Dendritic cell treated with granulocyte-macrophage colony-stimulating factor and Interleukin-4, amounts not matched to agents 40 ng/mL and 50 ng/mL, for 4 days (primary cell): ENCODE results near the gene FHOD1.
A peak's percentile ranks its signal among the peaks of the same experiment; 100 is the strongest.

Source experiments
- H3K27ac Mint-ChIP-seq: one replicate; pipeline ENCODE4 v1.8.0; 2022; ENCODE audit warnings: mild to moderate bottlenecking, mixed read lengths
- H3K27me3 Mint-ChIP-seq: one replicate; pipeline ENCODE4 v1.8.0; 2022; ENCODE audit warnings: mild to moderate bottlenecking, mixed read lengths
- H3K36me3 Mint-ChIP-seq: one replicate; pipeline ENCODE4 v1.8.0; 2022; ENCODE audit warnings: low read depth, mixed read lengths
- H3K4me1 Mint-ChIP-seq: one replicate; pipeline ENCODE4 v1.8.0; 2022; ENCODE audit warnings: low read depth, mixed read lengths
- H3K4me3 Mint-ChIP-seq: one replicate; pipeline ENCODE4 v1.8.0; 2022; ENCODE audit warnings: mild to moderate bottlenecking, moderate library complexity, mixed read lengths
- H3K9me3 Mint-ChIP-seq: one replicate; pipeline ENCODE4 v1.8.0; 2022; ENCODE audit warnings: mixed read lengths
- intact Hi-C: fragments of 100-400 bp; cut with micrococcal nuclease; formaldehyde crosslinking; loops from one replicate; pipeline ENCODE4 v1.15.0; 2022

Gene FHOD1

GRCh38 chr16:67249178-67250044 lies 2.1 kb upstream of the FHOD1 start:
- Mint-ChIP-seq H3K9me3 (no peaks in the 10 kb centered on the region), H3K4me3 (peak overlapping the region; percentile 59), H3K27ac (no peak overlapping the region), H3K36me3 (peaks cover 10% of the 10 kb centered on the region), H3K4me1 (peaks cover 42% of the 10 kb centered on the region), H3K27me3 (peaks cover 38% of the 10 kb centered on the region)
- intact Hi-C loops, result no loop called here

DNA sequence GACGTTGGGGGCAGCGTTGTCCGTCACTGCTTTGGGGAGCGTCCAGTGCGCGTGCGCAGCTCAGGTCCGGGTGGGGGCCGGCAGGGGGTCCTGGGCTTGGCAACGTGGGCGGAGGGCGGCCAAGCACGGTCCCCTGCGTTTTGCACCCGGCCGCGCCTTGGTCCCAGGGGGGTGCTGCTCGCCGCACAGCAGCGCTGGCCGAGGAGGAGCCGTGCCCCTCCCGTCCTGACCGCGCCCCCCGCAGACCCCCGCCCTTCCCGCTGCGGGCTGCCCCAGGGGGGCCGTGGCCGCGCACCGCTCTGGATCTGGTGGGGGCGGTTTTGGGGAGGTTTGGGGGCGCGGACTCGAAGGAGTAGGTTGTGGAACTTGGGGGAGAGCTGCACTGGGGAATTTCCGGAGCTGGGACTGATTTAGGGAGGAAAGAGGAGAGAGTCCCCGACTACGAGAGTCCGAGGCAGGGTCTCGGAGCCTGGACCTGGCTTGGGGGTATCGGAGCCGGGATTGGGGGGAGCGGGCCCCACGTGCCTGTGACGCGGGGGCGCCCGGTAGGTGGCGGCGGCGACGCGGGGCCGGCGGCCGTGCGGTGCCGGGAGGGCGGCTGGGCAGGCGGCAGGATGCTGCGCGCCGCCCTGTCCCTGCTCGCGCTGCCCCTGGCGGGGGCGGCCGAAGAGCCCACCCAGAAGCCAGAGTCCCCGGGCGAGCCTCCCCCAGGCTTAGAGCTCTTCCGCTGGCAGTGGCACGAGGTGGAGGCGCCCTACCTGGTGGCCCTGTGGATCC lies 1.3 kb upstream of the FHOD1 start, which contains the start of gene SLC9A5:
SLC9A5 (plus strand) TSS at position 579 of the 777 bp plus-strand sequence; CDS start at position 615, 36 bp downstream.
- Mint-ChIP-seq H3K9me3 (no peaks in the 10 kb centered on the region), H3K27me3 (peaks cover 38% of the 10 kb centered on the region), H3K36me3 (peaks cover 10% of the 10 kb centered on the region), H3K4me3 (peak within 1 kb of the TSS; percentile 89), H3K27ac (peak within 1 kb of the TSS; percentile 88), H3K4me1 (peaks cover 50% of the 10 kb centered on the region)
- intact Hi-C loops, result no loop called here

DNA sequence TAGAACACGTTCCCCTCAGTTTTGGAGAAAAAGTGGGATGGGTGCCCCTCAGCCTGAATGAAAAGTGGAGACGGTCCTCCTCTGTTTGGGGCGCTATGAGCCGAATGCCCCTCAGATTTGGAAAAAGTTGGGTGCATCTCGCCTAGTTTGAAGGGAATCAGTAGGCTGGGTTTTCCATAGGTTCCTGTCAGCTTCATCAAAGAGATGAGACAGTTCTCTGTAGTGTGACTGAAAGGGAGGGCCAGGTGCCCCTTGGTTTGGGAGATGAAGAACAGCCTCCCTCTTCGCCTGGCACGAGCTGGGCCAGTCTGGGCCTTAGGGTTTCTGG lies 756 bp upstream of the FHOD1 start:
- H3K27me3 Mint-ChIP-seq, result peaks cover 38% of the 10 kb centered on the region
- H3K27ac Mint-ChIP-seq, result peak overlapping the region; percentile 88
- peaks cover 55% of the 10 kb centered on the region for H3K4me1 Mint-ChIP-seq
- peak overlapping the region; percentile 89 for H3K4me3 Mint-ChIP-seq
- no peaks in the 10 kb centered on the region for H3K9me3 Mint-ChIP-seq
- intact Hi-C loops, result no loop called here
- peaks cover 10% of the 10 kb centered on the region for H3K36me3 Mint-ChIP-seq

GRCh38 chr16:67246756-67247191 lies 507 bp downstream of the FHOD1 start:
- Mint-ChIP-seq H3K4me3 (peak overlapping the region; percentile 89), H3K4me1 (peaks cover 67% of the 10 kb centered on the region), H3K36me3 (peaks cover 10% of the 10 kb centered on the region), H3K27me3 (peaks cover 38% of the 10 kb centered on the region), H3K27ac (peak overlapping the region; percentile 88), H3K9me3 (no peaks in the 10 kb centered on the region)
- intact Hi-C loops, result loop anchor here (1.0 kb wide), 1 partner anchor 20 kb away; no protein-coding TSS in a partner anchor

GRCh38 chr16:67246081-67246755 lies 1.1 kb downstream of the FHOD1 start:
- peak overlapping the region; percentile 88 for H3K27ac Mint-ChIP-seq

GRCh38 chr16:67245674-67246080 lies 1.6 kb downstream of the FHOD1 start:
- intact Hi-C loops, result no loop called here
- peak overlapping the region; percentile 89 for H3K4me3 Mint-ChIP-seq
- peaks cover 10% of the 10 kb centered on the region for H3K36me3 Mint-ChIP-seq
- H3K27ac Mint-ChIP-seq, result peak overlapping the region; percentile 88
- H3K9me3 Mint-ChIP-seq, result no peaks in the 10 kb centered on the region
- H3K4me1 Mint-ChIP-seq, result peaks cover 78% of the 10 kb centered on the region
- H3K27me3 Mint-ChIP-seq, result peaks cover 31% of the 10 kb centered on the region

More at GRCh38 chr16:67246081-67246755, 1.1 kb downstream of the FHOD1 start:
- peaks cover 10% of the 10 kb centered on the region for H3K36me3 Mint-ChIP-seq
- intact Hi-C loops, result no loop called here
- no peaks in the 10 kb centered on the region for H3K9me3 Mint-ChIP-seq
- peak overlapping the region; percentile 89 for H3K4me3 Mint-ChIP-seq
- H3K4me1 Mint-ChIP-seq, result peaks cover 72% of the 10 kb centered on the region
- H3K27me3 Mint-ChIP-seq, result peaks cover 33% of the 10 kb centered on the region

DNA sequence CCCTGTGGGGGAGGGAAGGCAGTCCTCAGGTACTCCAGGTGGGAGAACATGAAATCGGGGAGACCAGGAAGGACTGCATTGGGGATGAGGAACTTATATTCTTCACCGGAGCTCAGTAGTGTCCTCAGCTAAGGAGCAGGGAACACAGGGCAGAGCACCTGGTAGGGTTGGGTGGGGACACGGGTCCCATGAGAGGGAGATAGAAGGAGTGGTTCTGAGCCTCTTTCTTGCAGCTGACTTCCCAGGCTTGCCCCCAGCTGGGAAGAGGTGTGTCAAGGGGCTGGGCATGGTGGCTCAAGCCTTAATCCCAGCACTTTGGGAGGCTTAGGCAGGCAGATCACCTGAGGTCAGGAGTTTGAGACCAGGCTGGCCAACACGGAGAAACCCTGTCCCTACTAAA lies 2.1 kb downstream of the FHOD1 start:
- Mint-ChIP-seq H3K27me3 (peaks cover 26% of the 10 kb centered on the region), H3K9me3 (no peaks in the 10 kb centered on the region), H3K4me3 (peak overlapping the region; percentile 89), H3K4me1 (peaks cover 80% of the 10 kb centered on the region), H3K27ac (peak overlapping the region; percentile 88), H3K36me3 (peaks cover 10% of the 10 kb centered on the region)
- intact Hi-C loops, result no loop called here

- intact Hi-C loops, result loop anchor here (5.0 kb wide), 1 partner anchor 47 kb away; the partner anchor contains the start of gene ELMO3
- H3K36me3 Mint-ChIP-seq, result peaks cover 15% of the 10 kb centered on the region
- peaks cover 80% of the 10 kb centered on the region for H3K4me1 Mint-ChIP-seq
- peak overlapping the region; percentile 89 for H3K4me3 Mint-ChIP-seq
- H3K9me3 Mint-ChIP-seq, result no peaks in the 10 kb centered on the region
- peak overlapping the region; percentile 88 for H3K27ac Mint-ChIP-seq
- peaks cover 20% of the 10 kb centered on the region for H3K27me3 Mint-ChIP-seq
These were observed 2.7 kb downstream of the FHOD1 start for GRCh38 chr16:67244387-67245185.

GRCh38 chr16:67243481-67243880 lies 3.8 kb downstream of the FHOD1 start:
- peak overlapping the region; percentile 88 for H3K27ac Mint-ChIP-seq
- intact Hi-C loops, result loop anchor here (5.0 kb wide), 1 partner anchor 46 kb away; the partner anchor contains the start of gene ELMO3
- peaks cover 79% of the 10 kb centered on the region for H3K4me1 Mint-ChIP-seq
- H3K36me3 Mint-ChIP-seq, result peaks cover 26% of the 10 kb centered on the region
- peak overlapping the region; percentile 89 for H3K4me3 Mint-ChIP-seq
- no peaks in the 10 kb centered on the region for H3K9me3 Mint-ChIP-seq
- H3K27me3 Mint-ChIP-seq, result peaks cover 10% of the 10 kb centered on the region

- intact Hi-C loops, result loop anchor here (5.0 kb wide), 1 partner anchor 45 kb away; the partner anchor contains the start of gene ELMO3
- Mint-ChIP-seq H3K4me1 (peaks cover 78% of the 10 kb centered on the region), H3K9me3 (no peaks in the 10 kb centered on the region), H3K27ac (peak overlapping the region; percentile 85), H3K4me3 (peak overlapping the region; percentile 23), H3K36me3 (peaks cover 37% of the 10 kb centered on the region), H3K27me3 (no peaks in the 10 kb centered on the region)
These were observed 5.0 kb downstream of the FHOD1 start for GRCh38 chr16:67242138-67242730.

DNA sequence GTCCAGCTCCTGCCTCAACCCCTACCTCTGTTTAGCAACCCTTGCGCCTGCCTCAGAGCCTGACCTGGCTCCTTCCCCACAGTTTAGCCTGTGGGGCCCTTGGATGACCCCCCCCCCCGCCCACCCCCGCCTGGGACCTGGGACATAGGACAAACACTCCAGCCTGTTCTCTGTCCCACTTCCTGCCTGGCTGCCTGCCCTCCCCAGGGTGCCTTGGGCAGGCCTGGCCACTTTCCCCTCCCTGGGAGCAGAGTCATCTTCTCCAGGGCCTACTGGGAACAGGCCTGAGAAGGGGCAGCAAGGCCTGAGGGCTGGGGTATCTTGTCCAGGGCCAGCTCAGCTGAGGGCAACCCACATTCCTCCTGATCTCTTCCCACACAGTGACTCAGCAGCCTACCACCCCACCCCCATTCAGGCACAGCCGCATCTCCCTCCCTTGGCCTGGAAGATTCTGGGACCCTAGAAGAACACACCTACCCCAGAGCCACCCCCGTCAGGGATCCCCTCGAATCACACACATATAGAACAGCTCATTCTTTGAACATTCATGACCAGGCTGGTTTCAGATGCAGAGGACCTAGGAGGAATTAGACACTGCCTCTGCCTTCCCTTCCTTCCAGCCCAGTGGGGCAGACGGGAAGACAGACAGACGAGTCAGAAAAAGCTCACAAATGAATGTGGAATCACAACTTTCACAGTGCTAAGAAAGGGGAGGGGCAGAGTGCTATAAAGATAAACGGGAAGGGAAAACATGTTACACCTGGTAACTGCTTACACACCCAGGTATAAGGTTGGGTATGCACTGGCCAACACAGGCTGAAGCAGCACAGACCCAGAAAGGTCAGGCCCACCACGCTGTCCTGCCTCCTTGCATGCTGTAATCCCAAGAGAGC lies 6.0 kb downstream of the FHOD1 start:
- Mint-ChIP-seq H3K4me3 (peak overlapping the region; percentile 40), H3K27me3 (no peaks in the 10 kb centered on the region), H3K4me1 (peaks cover 87% of the 10 kb centered on the region), H3K9me3 (no peaks in the 10 kb centered on the region), H3K36me3 (peaks cover 38% of the 10 kb centered on the region), H3K27ac (peak overlapping the region; percentile 85)
- intact Hi-C loops, result loop anchor here (5.0 kb wide), 1 partner anchor 44 kb away; the partner anchor contains the start of gene ELMO3

DNA sequence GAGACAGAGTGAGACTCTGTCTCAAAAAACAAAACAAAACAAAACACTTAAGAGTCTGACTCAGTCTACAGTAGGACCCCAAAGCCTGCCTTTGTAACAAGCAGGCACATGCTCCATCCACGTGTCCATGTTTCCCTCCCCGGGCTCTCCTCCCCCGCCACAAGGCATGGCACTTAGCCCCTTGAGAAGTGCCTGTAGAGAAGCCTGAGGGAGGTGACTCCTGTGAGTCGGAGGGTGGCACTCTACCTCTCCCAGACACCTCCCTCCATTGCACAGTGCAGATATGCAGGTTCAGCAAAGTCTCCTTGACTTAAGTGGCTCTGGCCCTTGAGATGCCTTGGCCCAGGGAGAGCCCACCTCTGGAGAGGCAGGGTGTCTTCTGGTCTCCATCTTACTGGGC lies 6.8 kb downstream of the FHOD1 start:
- Mint-ChIP-seq H3K4me3 (no peak overlapping the region), H3K27me3 (no peaks in the 10 kb centered on the region), H3K36me3 (peaks cover 46% of the 10 kb centered on the region), H3K4me1 (peaks cover 92% of the 10 kb centered on the region), H3K27ac (peak overlapping the region; percentile 85), H3K9me3 (no peaks in the 10 kb centered on the region)
- intact Hi-C loops, result loop anchor here (5.0 kb wide), 1 partner anchor 43 kb away; the partner anchor contains the start of gene ELMO3
